ENCODE results near the gene TIGD2.

DNA sequence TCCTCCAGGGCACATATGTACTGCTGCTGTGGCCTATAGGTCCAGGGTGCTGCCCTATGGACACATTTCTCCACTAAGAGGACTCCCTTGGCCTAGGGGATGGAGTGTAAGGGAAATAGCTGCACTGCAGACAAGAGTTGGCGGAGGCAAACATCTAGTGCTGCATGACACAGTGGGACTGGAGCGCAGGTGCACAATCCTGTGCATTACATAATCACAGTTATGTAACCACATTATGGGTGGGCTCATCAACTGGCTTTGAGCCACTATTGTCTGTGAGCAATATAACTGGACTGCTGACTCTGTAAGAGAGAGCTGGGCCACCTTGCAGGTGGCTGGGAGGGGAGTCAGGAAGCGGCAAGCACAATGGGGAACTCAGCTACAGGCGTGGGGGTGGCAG lies 3.2 kb upstream of the TIGD2 start:
- TF ChIP-seq, protein P1, sequence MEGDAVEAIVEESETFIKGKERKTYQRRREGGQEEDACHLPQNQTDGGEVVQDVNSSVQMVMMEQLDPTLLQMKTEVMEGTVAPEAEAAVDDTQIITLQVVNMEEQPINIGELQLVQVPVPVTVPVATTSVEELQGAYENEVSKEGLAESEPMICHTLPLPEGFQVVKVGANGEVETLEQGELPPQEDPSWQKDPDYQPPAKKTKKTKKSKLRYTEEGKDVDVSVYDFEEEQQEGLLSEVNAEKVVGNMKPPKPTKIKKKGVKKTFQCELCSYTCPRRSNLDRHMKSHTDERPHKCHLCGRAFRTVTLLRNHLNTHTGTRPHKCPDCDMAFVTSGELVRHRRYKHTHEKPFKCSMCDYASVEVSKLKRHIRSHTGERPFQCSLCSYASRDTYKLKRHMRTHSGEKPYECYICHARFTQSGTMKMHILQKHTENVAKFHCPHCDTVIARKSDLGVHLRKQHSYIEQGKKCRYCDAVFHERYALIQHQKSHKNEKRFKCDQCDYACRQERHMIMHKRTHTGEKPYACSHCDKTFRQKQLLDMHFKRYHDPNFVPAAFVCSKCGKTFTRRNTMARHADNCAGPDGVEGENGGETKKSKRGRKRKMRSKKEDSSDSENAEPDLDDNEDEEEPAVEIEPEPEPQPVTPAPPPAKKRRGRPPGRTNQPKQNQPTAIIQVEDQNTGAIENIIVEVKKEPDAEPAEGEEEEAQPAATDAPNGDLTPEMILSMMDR (IDR thresholded peaks at IDR 0.05; ENCODE audit: poor library complexity, severe bottlenecking), result no peak
- TF ChIP-seq POLR2AphosphoS5 (IDR thresholded peaks at IDR 0.05) (no peak), EZH2 (IDR thresholded peaks at IDR 0.05; ENCODE audit: borderline replicate concordance, insufficient read depth, low read length, poor library complexity, severe bottlenecking) (no peak)
